Measurements from ENCODE around the gene IL1R2.

The IL1R2 gene

DNA sequence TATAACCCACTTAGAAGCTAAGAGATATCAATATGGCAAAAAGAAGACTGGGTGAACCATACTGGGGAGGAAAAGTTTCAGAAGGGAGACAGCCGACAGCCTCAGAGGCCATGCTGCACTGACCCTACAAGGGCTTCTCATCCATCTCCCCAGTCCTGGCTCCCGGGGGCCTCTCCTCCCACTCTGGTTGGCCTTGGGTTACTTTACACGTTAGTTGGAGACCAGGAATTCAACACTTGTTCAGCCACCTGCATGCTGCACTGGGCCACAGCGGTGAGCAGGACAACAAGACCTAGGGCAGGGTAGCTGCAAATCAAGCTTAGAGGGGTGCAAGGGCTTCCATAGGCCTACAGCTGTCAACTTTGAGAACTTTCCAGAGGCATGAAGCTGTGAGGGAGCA is 28.6 kb upstream of the IL1R2 start:
- TF ChIP-seq GATA3 (IDR thresholded peaks at IDR 0.05; ENCODE audit: low read depth, low read length) (no peak), GATA2 (IDR thresholded peaks at IDR 0.05; ENCODE audit: low read depth, low read length) (no peak)

DNA sequence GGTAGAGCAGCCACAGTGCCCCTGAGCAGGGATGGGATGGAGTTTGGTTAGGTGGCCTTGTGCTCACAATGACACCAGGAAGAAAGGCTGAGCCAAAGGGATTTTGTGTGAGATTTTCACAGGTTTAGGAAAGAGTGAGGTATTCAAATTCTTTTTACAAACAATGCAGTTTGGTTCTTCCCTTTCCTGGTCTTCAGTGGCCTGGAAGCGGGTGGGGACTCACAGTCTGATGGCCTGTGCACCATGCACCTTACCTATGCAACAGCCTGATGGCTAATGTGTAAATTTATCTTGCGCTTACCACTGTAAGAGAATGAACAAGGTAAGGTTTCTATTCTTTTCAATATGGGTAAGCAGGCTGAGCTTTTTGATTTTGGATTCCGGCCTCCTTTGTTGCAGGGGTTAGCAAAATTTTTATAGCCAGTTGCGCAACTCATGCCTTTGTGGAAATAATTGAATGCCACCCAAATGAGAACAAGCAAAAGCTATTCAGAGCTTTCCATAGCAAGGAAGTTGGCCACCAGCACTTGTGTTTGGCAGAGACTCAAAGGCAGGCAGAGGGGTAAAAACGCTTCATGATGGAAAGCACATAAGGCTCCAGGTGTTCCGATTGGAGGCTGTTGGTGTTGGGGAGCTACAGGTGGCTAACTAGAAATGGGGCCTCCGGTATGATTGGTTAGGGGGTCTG is 23.8 kb upstream of the IL1R2 start:
- no peak for TF ChIP-seq GATA2 (IDR thresholded peaks at IDR 0.05; ENCODE audit: low read depth, low read length)
- TF ChIP-seq GATA3 (IDR thresholded peaks at IDR 0.05; ENCODE audit: low read depth, low read length): no peak

DNA sequence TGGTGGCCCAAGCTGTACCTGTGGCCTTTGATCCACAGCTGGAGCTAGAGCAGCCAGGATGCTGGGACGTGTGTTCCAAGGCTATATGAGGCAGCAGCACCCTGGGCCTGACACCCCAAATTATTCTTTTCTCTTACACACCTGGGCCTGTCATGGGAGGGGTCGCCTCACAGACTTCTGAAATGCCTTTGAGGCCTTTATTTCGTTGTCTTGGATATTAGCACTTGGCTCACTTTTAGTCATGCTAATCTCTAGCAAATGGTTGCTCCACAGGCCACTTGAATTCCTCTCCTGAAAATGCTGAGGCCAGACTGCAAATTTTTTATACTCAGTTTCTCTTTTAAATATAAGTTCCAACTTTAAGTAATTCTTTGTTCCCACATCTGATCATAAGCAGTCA is 22.0 kb upstream of the IL1R2 start:
- TF ChIP-seq GATA3 (IDR thresholded peaks at IDR 0.05; ENCODE audit: low read depth, low read length) (no peak), GATA2 (IDR thresholded peaks at IDR 0.05; ENCODE audit: low read depth, low read length) (no peak)

DNA sequence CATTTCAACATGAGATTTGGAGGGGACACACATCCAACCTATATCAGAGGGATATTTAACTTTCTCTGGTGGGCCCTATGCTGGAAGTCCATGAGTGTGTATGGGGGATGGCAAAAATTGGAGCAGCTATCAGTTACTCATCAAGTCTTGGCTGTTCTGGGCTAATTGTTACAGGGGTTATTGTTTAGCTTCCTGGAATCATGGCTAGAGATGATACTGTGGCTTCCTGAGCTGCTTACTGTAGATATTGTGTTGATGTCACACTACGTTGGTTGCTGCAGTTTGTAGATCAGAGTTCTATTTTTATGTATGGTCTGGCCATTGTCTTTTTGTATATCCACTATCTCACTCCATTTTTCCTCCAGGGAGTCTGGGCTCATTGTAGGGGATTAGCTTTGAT is 20.9 kb upstream of the IL1R2 start:
- TF ChIP-seq GATA2 (IDR thresholded peaks at IDR 0.05; ENCODE audit: low read depth, low read length) (no peak), GATA3 (IDR thresholded peaks at IDR 0.05; ENCODE audit: low read depth, low read length) (no peak)

DNA sequence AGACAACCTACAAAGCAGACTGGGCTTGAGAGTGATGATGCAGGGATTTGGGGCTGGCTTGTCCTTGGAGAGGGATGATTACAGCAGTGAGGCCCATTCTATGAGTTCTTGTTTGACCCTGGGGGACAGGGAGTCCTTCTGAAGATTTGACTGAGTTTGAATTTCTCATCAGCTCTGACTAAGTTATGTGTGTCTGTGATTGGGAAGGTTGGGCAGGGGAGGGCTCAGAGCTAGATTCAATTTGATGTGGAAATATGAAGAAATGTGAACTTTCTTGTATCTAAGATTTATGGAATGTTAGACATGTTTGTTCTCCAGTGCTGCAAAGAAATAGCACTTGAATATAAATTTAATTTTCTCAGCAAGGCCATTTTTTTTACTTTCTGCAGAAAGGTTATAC is 19.9 kb upstream of the IL1R2 start:
- TF ChIP-seq GATA3 (IDR thresholded peaks at IDR 0.05; ENCODE audit: low read depth, low read length) (no peak), GATA2 (IDR thresholded peaks at IDR 0.05; ENCODE audit: low read depth, low read length) (no peak)

DNA sequence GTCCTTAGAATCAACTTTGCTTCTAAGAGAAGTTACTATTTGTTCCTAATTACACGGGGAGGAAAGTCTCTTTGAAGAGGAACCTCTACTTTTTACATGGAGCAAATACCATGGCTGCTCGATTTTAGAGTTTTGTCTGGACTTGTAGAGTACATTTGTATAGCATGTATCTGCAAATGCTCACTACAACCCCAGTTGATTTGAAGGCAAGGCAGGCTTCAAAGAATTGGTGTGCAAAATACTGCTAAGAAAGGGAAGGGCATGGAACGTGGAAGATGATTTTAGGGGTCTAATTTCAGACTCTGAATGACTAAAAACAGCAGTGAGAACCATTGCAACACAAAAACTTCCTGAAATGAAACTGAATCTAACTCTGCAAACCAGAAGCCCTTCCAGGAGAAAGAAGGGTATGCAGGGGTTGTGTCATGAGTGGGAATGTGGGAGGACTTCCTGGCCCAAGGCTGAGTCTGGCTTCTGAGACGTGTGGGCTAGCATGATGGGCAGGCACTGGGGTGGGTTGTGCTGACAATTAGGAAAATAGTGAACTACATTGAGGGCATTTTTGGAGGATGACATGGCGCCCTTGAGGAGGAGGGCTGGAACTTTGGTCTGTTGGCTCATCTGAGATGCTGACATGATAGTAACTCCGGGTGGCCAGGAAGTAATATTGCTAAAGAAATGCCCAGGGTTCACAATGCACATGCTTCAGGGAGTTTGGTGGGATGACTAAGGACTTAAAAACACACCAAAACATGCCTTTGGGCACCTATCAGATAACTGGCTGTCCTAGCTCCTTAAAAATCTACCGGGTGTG is 18.9 kb upstream of the IL1R2 start:
- TF ChIP-seq GATA2 (IDR thresholded peaks at IDR 0.05; ENCODE audit: low read depth, low read length): no peak
- no peak for TF ChIP-seq GATA3 (IDR thresholded peaks at IDR 0.05; ENCODE audit: low read depth, low read length)

DNA sequence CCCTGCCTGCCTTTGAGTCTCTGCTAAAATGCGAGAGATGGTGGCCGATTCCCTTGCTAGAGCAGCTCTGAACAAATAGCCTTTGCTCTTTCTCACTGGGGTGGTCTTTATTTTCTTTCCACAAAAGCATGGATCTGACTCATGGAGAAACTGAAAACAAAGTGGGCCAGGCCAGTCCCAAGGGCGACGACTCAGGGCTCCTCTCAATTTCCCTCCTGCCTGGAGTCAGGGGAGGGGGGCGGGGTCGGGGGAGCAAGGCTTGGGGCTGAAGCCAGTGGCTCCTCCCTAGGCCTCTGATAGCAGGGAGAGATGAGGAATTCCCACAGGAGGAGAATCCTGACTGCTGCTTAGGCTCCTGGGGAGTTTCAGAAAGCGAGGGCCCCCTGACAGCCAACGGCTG is 17.1 kb upstream of the IL1R2 start:
- TF ChIP-seq GATA3 (IDR thresholded peaks at IDR 0.05; ENCODE audit: low read depth, low read length) (no peak), GATA2 (IDR thresholded peaks at IDR 0.05; ENCODE audit: low read depth, low read length) (no peak)

DNA sequence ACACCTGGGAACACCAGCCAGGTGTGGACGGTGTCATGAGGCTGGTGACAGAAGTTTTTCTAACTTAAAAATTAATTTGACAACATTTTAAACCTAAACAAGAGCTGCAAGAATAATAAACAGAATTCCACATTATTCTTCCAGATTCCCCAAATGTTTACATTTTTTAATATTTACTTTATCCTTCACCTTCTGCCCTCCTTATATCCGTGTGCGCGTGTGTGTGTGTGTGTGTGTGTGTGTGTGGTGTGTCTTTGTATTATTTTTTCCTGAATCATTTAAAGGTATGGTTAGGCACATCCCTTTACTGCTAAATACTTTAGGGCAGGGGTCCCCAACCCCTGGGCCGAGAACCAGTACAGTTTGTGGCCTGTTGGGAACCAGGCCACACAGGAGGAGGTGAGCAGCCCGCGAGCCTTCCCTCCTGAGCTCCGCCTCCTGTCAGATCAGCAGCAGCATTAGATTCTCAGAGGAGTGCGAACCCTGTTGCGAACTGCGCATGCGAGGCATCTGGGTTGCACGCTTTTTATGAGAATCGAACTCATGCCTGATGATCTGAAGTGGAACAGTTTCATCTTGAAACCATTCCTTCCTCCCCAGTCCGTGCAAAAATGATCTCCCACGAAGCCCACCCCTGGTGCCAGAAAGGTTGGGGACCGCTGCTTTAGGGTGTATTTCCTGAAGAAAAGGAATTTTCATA is 16.4 kb upstream of the IL1R2 start:
- TF ChIP-seq GATA3 (IDR thresholded peaks at IDR 0.05; ENCODE audit: low read depth, low read length) (no peak), GATA2 (IDR thresholded peaks at IDR 0.05; ENCODE audit: low read depth, low read length) (no peak)

DNA sequence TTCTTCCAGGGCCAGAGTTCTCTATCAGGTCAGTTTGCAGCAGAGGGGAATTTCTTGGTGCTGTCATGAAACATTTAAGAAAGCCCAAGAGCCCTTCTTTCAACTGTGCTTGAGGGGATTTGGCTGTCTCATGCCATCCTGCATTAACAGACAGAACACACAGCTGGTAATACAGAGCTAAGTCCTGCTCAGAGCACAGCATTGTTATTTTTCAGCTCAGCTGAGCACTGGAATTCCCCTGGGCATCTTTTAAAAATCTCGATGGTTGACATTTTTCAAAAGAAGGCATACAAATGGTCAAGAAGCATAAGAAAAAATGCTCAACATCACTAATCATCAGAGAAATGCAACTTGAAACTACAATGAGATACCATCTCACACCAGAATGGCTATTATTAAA is 14.9 kb upstream of the IL1R2 start:
- TF ChIP-seq GATA3 (IDR thresholded peaks at IDR 0.05; ENCODE audit: low read depth, low read length) (no peak), GATA2 (IDR thresholded peaks at IDR 0.05; ENCODE audit: low read depth, low read length) (no peak)

DNA sequence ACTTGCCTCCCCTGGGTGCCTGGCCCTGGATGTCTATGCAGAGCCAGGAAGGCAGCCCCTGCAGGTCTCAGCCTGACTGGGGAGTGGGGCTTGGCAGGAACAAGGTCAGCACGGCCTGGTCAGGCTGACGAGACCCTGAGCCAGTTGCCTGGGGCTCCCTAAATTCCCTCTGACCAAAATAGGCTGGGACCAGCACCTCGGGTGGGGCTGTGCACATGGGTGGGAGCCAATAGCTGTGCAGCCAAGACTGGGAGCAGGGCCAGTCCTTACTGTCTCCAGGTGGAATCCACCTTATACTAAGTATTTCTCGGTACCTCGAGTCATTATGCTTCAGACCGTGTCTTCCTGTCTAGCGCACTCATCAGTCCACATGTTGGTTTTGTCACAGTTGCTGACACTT is 11.4 kb upstream of the IL1R2 start:
- TF ChIP-seq GATA3 (IDR thresholded peaks at IDR 0.05; ENCODE audit: low read depth, low read length) (no peak), GATA2 (IDR thresholded peaks at IDR 0.05; ENCODE audit: low read depth, low read length) (no peak)

DNA sequence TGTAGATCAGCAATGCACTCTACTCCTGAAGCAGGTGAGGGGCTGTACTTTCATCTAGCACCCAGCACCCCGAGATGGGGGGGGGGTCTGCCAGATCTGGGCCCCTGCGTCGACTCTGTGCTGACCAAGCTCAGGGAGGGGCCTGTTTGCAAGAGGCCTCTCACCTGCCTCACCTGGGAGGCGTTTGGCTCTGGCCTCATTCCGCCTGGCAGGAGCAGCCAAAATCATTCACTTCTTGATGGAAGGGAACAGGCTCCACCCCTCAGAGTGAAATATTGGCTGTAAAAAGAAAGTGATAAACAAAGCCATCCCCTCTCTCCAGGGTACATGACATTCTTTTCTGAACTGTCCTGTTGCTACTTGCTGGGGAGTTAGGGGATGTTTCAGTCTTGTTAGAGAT is 10.7 kb upstream of the IL1R2 start:
- TF ChIP-seq GATA3 (IDR thresholded peaks at IDR 0.05; ENCODE audit: low read depth, low read length) (no peak), GATA2 (IDR thresholded peaks at IDR 0.05; ENCODE audit: low read depth, low read length) (no peak)

DNA sequence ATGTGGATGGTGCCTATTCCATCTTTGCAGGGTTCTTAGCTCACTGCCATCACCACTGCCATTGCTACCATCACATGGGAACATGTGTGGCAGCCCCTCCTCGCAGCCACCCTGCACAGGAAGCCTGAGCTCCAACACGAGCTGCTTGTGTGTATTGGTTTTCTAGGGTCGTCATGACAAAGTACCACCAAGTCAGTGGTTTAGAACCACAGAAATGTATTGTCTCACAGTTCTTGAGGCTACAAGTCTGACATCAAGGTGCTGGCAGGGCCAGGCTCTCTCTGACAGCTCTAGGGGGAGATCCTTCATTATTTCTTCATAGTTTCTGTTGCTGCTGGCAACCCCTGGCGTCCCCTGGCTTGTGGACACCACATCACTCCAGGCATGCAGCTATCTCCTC is 10.3 kb upstream of the IL1R2 start:
- TF ChIP-seq GATA2 (IDR thresholded peaks at IDR 0.05; ENCODE audit: low read depth, low read length) (no peak), GATA3 (IDR thresholded peaks at IDR 0.05; ENCODE audit: low read depth, low read length) (no peak)

DNA sequence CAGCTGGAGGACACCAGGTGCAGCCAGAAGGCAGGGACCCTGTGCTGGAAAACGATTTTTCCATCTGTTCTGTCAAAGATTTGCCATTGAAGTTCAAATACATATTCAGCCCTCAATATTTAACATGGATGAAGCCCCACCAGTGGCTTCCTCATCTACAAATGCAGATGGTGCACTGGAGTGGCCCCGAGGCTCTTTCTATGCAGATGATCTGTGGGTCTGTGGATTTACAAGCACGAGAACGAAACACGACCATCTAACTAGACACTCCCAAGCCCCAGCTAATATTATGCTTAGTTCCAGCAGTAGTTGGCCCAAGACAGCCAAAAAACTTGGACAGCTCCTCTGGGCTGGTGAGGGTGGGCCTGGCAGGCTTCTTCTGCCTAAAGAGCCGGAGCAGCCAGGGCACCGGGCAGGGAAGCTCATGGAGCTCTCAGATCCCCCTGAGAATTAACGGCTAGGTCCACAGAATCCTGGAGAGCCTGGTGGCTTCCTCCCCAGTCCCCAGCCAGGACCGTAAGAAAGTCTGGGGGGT is 9.2 kb upstream of the IL1R2 start:
- no peak for TF ChIP-seq GATA2 (IDR thresholded peaks at IDR 0.05; ENCODE audit: low read depth, low read length)
- TF ChIP-seq GATA3 (IDR thresholded peaks at IDR 0.05; ENCODE audit: low read depth, low read length): no peak

DNA sequence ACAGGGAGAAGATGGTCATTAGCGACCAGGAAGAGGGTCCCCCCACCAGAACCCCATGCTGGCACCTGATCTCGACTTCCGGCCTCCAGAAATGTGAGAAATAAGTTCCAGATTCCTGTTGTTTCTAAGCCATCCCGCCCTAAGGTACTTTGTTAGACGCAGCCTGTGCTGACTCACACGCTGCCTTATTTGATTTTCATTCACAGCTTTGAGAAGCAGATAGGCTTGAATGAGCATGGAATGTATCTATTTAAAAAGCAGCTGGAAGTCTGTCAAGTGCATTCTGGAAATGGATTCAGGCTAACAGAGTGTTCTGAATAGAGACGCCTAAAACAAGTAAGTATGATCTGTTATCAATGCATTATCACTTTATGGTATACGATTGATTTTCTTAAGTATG is 8.3 kb upstream of the IL1R2 start:
- no peak for TF ChIP-seq GATA3 (IDR thresholded peaks at IDR 0.05; ENCODE audit: low read depth, low read length)
- TF ChIP-seq GATA2 (IDR thresholded peaks at IDR 0.05; ENCODE audit: low read depth, low read length): no peak

Measured in SH-SY5Y (cell line).